HG03354 (cell line): ENCODE results near the gene AJUBA.
"Not testable (repeated sequence)": the region's sequence is repeated elsewhere in the genome, so short reads cannot be mapped to it uniquely, and the experiment has no call there.

Source experiments
- ATAC-seq: cut with Tn5 transposase; IDR thresholded peaks from one replicate; pipeline ENCODE4 v1.9.1; 2021; ENCODE audit warnings: mild to moderate bottlenecking; ENCODE audit not compliant: unreplicated experiment, poor library complexity, severe bottlenecking

AJUBA gene

GRCh38 chr14:23006544-23007419, 24.4 kb upstream of the AJUBA start:
- ATAC-seq = peak; percentile 95

GRCh38 chr14:23006188-23006534, 23.8 kb upstream of the AJUBA start:
- ATAC-seq = no peak

- no peak for ATAC-seq
Observed at GRCh38 chr14:23005451-23006187, 23.3 kb upstream of the AJUBA start.

GRCh38 chr14:23004274-23004673, 21.9 kb upstream of the AJUBA start:
- not testable (repeated sequence) for ATAC-seq

GRCh38 chr14:23002592-23002991, 20.2 kb upstream of the AJUBA start:
- no peak for ATAC-seq

- no peak for ATAC-seq
Observed at GRCh38 chr14:23000860-23001259, 18.5 kb upstream of the AJUBA start.

GRCh38 chr14:22998329-22999012, 16.1 kb upstream of the AJUBA start:
- no peak for ATAC-seq

- ATAC-seq = no peak
Observed at GRCh38 chr14:22997676-22998323, 15.4 kb upstream of the AJUBA start.

- ATAC-seq = no peak
Observed at GRCh38 chr14:22996768-22997654, 14.7 kb upstream of the AJUBA start.

GRCh38 chr14:22995889-22996625, 13.7 kb upstream of the AJUBA start:
- ATAC-seq = no peak

- peak; percentile 46 for ATAC-seq
Observed at GRCh38 chr14:22994762-22995275, 12.5 kb upstream of the AJUBA start.

GRCh38 chr14:22993517-22993916, 11.2 kb upstream of the AJUBA start:
- no peak for ATAC-seq

- no peak for ATAC-seq
Observed at GRCh38 chr14:22991852-22992251, 9.5 kb upstream of the AJUBA start.

GRCh38 chr14:22987291-22987690, 4.9 kb upstream of the AJUBA start:
- no peak for ATAC-seq

- ATAC-seq = peak; percentile 56
Observed at GRCh38 chr14:22986508-22987054, 4.2 kb upstream of the AJUBA start.

GRCh38 chr14:22985894-22986507, 3.6 kb upstream of the AJUBA start:
- no peak for ATAC-seq

- ATAC-seq = no peak
Observed at GRCh38 chr14:22984959-22985658, 2.8 kb upstream of the AJUBA start.
